DOHH2 (cell line): ENCODE data around the gene STYXL2.

Experiments
- CTCF ChIP-seq: fragments of 200-600 bp; sonication (generic); IDR thresholded peaks from one replicate; pipeline ENCODE4 v1.5.1; 2014; ENCODE audit warnings: antibody characterized with exemption, mild to moderate bottlenecking, low read depth, low read length; ENCODE audit not compliant: poor library complexity, severe bottlenecking
- EZH2phosphoT487 ChIP-seq: fragments of 200-600 bp; sonication (generic); IDR thresholded peaks from 2 replicates; pipeline ENCODE4 v1.6.1; 2017; ENCODE audit warnings: borderline replicate concordance, mild to moderate bottlenecking, antibody characterized with exemption, low read length, moderate library complexity, mixed read lengths

GRCh38 chr1:167054946-167055630 lies 38.8 kb upstream of the STYXL2 start:
- TF ChIP-seq CTCF (no peak), EZH2phosphoT487 (no peak)
